ENCODE results near the gene KCNIP2.
"Not testable (repeated sequence)": the region's sequence is repeated elsewhere in the genome, so short reads cannot be mapped to it uniquely, and the experiment has no call there.

The KCNIP2 gene

DNA sequence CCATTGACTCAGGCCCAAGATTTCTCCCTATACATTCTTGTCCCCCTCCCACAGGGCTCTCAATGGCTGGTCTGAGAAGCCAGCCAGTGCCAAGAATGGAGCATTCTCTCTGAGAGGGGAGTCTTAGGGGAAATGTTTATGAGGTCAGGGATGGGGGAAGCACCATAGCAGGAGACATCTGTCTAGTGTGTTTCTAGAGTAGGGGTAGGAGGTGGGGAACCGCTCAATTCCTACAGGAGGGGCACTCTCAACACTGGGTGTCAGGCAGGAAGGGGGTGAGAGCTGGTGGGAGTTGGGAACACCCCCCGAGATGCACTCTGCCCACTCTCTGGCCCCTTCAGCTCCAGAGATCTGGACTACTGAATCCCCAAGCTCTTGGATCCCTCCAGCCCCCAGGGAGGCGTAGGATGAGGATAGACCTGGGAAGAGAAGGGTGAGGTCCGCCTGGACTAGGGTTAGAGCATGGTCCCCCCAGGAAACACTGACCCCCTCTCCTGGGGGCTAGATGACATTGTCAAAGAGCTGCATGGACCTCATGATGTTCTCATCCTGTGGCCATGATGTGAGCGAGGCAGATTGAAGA, 16.7 kb downstream of the KCNIP2 start:
- no peak for DNase-seq

GRCh38 chr10:101824736-101825135, 18.9 kb downstream of the KCNIP2 start:
- no peak for DNase-seq

GRCh38 chr10:101818872-101819633, 24.5 kb downstream of the KCNIP2 start:
- no peak for DNase-seq

DNA sequence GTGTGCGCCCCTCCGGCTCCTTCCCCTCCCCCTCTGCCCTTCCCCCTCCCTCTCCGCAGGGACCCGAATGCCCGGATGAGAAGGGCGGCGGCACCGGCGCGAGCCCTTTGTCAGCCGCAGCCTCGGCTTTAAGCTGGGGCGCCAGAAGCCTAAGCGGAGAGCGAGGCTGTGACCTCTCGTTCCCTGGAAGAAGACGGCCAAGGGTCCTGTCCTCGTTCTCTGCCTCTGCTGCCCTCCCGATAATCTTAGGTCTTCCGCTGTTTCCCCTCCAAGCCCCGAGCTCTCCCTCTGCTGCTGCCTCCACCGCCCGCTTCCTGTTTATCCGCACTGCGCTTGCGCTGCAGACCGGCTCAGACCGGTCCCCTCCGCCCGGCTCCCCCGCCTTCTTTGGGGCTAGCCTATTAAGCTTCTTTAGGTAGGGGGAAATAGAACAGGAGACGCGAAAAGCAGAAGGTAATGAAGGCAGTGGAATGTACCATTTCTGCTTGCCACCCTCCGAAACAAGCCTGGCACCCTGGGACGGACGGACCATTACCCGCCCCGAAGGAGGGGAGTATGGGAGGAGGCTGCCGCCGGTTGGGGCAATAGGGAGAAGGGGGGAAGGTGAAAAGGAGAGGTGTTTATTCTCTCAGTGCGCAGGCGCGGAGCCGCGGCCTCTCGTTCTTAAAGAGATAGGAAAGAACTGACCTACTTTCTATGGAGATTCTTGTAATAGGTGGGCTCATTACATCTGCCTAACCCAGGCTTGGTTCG, 25.3 kb downstream of the KCNIP2 start, which contains the start of gene OGA:
TSS of gene OGA (minus strand) at position 326 of the 753 bp plus-strand sequence. CDS start 422 bp downstream, outside the sequence.
- peak; percentile 97 for DNase-seq

DNA sequence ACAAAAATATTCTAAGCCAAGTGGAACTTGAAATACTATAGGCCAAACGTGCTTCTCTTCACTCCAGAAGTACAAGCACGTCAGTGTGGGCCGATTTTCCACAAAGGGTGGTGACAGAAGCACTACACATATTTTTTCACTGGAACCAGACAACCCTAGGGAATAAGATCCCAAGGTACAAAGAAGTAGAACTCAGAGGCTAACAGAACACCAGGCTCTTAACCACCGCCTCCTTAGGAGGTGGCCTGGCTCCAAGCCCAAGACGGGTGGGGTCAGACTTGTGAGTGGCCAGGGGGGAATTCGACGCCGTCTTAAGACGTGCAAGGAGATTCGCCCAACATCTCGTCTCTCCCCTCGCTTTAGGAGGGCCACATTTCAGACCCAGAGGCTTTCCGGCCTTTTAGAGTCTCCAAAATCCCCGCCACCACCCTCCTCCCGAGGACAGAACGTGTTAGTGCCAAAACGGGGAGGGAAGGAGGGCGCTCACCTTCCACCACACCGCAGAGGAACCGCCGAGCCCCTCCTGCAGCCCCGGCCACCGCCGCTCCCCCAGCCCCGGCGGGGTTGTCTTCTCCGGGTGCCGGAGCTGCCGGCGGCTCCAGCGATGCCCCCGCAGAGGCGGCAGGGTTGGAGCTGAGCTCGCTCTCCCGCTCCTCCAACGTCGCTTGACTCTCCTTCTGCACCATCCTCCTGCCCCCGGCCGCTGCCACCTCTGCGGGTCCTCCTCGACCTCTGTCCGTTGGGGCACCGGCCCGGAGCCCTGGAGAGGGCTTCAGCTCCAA, 26.1 kb downstream of the KCNIP2 start:
- no peak for DNase-seq

DNA sequence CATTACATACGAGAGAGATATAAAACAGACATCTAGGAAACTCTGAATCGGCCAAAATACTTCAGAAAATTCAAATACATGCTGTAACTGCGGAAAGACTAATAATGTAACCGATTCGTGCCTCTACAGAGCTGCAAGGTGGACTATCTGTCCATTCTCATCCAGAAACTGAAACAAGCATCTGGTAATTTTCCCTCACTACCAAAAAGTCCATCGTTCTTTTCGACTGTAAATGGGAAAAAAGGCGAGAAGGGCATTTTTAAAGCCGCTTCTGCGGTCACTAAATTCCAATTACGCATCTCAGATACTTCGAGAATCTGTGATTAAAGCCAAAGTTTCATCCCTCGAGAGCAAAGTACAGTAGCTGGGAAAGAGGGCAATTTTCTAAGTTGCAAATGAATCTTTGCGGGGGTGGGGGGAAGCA, 26.7 kb downstream of the KCNIP2 start:
- DNase-seq, result no peak

DNA sequence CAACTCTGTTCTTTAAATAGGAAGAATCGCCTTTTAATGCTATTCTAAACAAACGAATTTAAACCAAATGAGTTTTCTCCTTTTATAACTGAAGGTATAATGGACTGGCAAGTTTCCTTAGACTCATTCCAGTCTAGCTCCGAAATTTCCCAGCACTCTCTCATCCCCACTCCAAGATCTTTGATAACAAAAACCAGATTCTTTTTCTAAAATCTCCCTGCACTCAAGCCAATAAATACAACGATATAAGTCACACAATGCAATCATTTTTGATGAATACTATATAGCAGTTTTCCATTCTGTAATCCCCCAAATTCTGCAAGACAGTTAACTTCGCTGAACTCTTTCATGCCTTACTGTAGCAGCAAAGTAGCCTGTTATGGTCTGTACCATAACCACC, 27.2 kb downstream of the KCNIP2 start:
- no peak for DNase-seq

DNA sequence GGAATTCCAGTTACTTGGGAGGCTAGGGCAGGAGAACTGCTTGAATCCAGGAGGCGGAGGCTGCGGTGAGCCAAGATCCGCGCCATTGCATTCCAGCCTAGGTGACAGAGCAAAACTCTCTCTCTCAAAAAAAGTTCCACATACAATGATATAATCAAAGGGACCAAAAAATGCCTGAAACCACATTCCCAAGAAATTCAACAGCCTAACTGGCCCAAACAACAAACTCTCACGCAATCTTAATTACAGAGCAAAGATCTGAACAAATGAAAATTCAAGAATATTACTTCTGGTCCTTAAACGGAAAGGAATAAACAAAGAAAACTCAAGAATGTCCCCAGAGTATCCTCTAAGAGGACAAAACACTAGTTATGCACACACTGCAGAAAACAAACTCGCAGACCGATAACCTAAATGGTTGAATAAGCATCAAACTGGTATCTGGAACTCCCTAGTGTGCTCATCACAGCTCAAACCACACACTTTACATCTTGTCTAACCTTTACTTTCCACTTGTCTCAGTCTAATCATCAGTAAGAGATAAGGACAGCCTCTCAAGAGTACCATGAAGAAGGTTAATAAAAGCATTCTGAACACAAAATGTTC, 29.0 kb downstream of the KCNIP2 start:
- DNase-seq, result no peak

GRCh38 chr10:101812606-101813005, 31.0 kb downstream of the KCNIP2 start:
- no peak for DNase-seq

DNA sequence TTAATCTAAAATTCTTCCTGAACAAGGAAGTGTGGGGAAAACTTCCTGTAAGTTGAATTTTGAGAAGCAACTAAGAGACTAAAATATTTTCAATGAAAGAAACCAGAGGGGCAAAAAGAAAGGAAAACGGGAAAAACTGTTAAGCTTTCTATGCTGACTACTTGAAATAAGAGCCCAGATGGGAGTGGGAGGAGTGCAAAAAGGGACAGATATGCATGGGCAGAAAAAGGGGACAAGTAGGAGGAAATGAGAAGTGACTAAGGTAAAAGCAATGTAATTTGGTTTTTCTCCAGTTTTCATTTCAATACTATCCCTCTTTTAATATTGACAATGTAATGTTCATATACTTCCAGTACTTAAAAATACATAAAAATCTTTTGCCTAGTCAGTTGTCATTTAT, 36.4 kb downstream of the KCNIP2 start:
- DNase-seq, result no peak

- no peak for DNase-seq
These were observed 40.1 kb downstream of the KCNIP2 start for GRCh38 chr10:101803511-101803910.

- no peak for DNase-seq
These were observed 46.1 kb downstream of the KCNIP2 start for GRCh38 chr10:101797403-101798059.

- no peak for DNase-seq
These were observed 50.1 kb downstream of the KCNIP2 start for GRCh38 chr10:101793526-101793925.

DNA sequence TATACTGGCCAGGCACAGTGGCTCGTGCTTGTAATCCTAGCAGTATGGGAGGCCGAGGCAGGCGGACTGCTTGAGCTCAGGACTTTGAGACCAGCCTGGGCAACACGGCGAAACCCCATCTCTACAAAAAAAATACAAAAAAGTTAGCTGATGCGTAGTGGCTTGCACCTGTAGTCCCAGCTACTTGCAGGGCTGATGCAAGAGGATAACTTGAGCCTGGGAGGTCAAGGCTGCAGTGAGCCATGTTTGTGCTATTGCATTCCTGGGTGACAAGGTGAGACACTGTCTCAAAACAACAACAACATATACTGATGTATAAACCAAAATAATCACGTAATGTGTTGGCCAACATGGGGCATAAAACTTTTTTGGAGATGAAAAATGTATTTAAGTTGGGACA, 53.9 kb downstream of the KCNIP2 start:
- DNase-seq, result no peak

- not testable (repeated sequence) for DNase-seq
These were observed 54.4 kb downstream of the KCNIP2 start for GRCh38 chr10:101789231-101789630.

- DNase-seq, result no peak
These were observed 57.8 kb downstream of the KCNIP2 start for GRCh38 chr10:101785801-101786200.

- no peak for DNase-seq
These were observed 59.0 kb downstream of the KCNIP2 start for GRCh38 chr10:101784558-101784957.

- no peak for DNase-seq
These were observed 59.9 kb downstream of the KCNIP2 start for GRCh38 chr10:101783736-101784118.

GRCh38 chr10:101782811-101783735, 60.5 kb downstream of the KCNIP2 start, which contains the start of gene NPM3:
Gene NPM3 (minus strand): TSS chr10:101783446. CDS start chr10:101783390, 56 bp downstream.
- peak; percentile 70 for DNase-seq

GRCh38 chr10:101781984-101782810, 61.4 kb downstream of the KCNIP2 start:
- no peak for DNase-seq

Measured in NCI-H345 (cell line).